Islet precursor cell (in vitro differentiated cells): ENCODE data around the gene GSG1L.
"Not testable (repeated sequence)": the region's sequence is repeated elsewhere in the genome, so short reads cannot be mapped to it uniquely, and the experiment has no call there.

Experiments used
- DNase-seq: peaks from one replicate; pipeline ENCODE4 v3.0.0-alpha.2; 2018

Gene GSG1L

GRCh38 chr16:27977966-27978365, 85.5 kb downstream of the GSG1L start:
- peak; percentile 40 for DNase-seq

- DNase-seq, result peak; percentile 12
These were observed 86.5 kb downstream of the GSG1L start for GRCh38 chr16:27976990-27977389.

GRCh38 chr16:27974896-27975540, 88.5 kb downstream of the GSG1L start:
- DNase-seq, result peak; percentile 36

- DNase-seq, result peak; percentile 55
These were observed 89.8 kb downstream of the GSG1L start for GRCh38 chr16:27973678-27974077.

- DNase-seq, result peak; percentile 66
These were observed 91.0 kb downstream of the GSG1L start for GRCh38 chr16:27972500-27972899.

- DNase-seq, result no peak
These were observed 93.9 kb downstream of the GSG1L start for GRCh38 chr16:27969574-27969973.

- DNase-seq, result peak; percentile 23
These were observed 96.3 kb downstream of the GSG1L start for GRCh38 chr16:27967169-27967568.

GRCh38 chr16:27966756-27967155, 96.8 kb downstream of the GSG1L start:
- peak; percentile 20 for DNase-seq

- DNase-seq, result peak; percentile 40
These were observed 97.7 kb downstream of the GSG1L start for GRCh38 chr16:27965801-27966200.

GRCh38 chr16:27963471-27963965, 100.0 kb downstream of the GSG1L start:
- DNase-seq, result peak; percentile 29

- DNase-seq, result no peak
These were observed 101.3 kb downstream of the GSG1L start for GRCh38 chr16:27962197-27962596.

GRCh38 chr16:27961296-27961620, 102.3 kb downstream of the GSG1L start:
- DNase-seq, result peak; percentile 30

GRCh38 chr16:27960619-27961295, 102.8 kb downstream of the GSG1L start:
- DNase-seq, result peak; percentile 36

- peak; percentile 25 for DNase-seq
These were observed 103.6 kb downstream of the GSG1L start for GRCh38 chr16:27959914-27960313.

GRCh38 chr16:27954191-27954590, 109.3 kb downstream of the GSG1L start:
- no peak for DNase-seq

- no peak for DNase-seq
These were observed 110.7 kb downstream of the GSG1L start for GRCh38 chr16:27952811-27953210.

- DNase-seq, result peak; percentile 34
These were observed 111.9 kb downstream of the GSG1L start for GRCh38 chr16:27951489-27952120.

- DNase-seq, result no peak
These were observed 113.2 kb downstream of the GSG1L start for GRCh38 chr16:27950206-27950887.

GRCh38 chr16:27947696-27948095, 115.8 kb downstream of the GSG1L start:
- DNase-seq, result no peak

GRCh38 chr16:27945233-27945973, 118.1 kb downstream of the GSG1L start:
- DNase-seq, result peak; percentile 41

GRCh38 chr16:27943766-27944165, 119.7 kb downstream of the GSG1L start:
- no peak for DNase-seq

- not testable (repeated sequence) for DNase-seq
These were observed 121.4 kb downstream of the GSG1L start for GRCh38 chr16:27942071-27942470.

GRCh38 chr16:27935076-27935475, 128.4 kb downstream of the GSG1L start:
- DNase-seq, result no peak
